T-helper 9 cell (primary cell): ENCODE results near the gene METTL2B.
"Not testable (repeated sequence)": the region's sequence is repeated elsewhere in the genome, so short reads cannot be mapped to it uniquely, and the experiment has no call there.

Source experiments
- DNase-seq: peaks from one replicate; pipeline ENCODE4 v3.0.0-alpha.2; 2020

The METTL2B gene

DNA sequence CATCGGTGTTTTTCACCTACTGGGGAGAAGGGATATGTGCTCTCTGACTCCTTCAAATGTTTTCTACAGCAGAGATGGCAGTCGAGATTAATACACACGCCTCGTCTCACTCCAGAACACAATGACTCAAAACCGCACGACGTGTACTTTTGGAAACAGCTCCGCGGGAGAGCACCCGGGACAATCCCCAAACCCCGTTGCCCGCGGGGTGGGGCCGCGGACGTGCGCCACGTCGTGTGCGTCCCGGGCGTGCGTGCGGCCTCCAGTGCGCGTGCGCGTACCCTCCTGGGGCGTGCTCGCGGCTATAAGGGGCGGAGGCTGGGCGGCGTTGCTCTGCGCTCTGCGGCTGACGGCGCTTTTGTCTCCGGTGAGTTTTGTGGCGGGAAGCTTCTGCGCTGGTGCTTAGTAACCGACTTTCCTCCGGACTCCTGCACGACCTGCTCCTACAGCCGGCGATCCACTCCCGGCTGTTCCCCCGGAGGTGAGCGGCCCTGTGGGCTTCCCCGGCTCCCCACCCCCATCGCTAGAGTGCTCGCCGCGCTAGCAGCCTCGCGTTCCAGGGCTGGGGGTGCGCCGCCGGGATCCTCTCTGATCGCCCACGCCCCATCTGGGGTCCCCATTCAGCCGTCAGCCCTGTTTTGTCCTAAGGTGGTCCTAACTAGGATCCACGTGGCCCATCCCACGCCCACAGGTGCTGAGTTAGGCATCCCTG is 20.8 kb upstream of the METTL2B start, which contains the start of gene HILPDA:
TSS of gene HILPDA (plus strand) at position 336 of the 712 bp plus-strand sequence. CDS start 1,391 bp downstream, outside the sequence.
- DNase-seq, result peak; percentile 87

DNA sequence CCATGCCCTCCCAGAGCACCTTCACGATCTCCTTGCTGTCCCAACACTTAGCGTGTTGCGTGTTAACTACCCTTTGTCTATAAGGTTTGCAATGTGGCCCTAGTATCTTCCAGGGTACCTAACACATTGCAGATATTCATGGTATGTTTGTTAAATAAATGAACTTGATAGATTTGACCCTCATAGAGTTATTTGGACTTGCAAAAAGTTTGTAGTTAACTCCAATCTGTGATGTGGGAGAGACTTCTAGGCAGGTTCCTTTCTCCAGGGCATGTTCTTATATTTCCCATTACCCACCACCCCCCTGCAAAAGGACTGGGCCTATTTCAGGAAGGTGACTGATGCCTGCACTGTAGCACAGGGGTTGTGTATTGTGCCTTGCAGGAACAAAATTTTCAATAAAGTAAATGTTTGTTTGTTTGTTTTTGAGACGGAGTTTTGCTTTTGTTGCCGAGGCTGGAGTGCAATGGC is 20.3 kb upstream of the METTL2B start:
- DNase-seq, result no peak

DNA sequence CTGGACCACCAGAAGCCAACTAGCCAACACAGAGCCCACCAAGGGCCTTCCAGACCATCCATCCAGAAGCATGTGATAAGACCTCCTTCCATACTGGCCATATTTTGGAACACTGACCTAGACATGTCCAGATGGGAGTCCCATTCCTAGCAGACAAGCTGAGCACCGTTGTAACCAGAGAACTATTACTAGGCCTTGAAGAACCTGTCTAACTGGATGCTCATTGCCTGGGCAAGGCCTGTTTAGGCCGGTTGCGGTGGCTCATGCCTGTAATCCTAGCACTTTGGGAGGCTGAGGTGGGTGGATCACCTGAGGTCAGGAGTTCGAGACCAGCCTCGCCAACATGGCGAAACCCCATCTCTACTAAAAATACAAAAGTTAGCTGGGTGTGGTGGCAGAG is 19.2 kb upstream of the METTL2B start:
- DNase-seq, result not testable (repeated sequence)

DNA sequence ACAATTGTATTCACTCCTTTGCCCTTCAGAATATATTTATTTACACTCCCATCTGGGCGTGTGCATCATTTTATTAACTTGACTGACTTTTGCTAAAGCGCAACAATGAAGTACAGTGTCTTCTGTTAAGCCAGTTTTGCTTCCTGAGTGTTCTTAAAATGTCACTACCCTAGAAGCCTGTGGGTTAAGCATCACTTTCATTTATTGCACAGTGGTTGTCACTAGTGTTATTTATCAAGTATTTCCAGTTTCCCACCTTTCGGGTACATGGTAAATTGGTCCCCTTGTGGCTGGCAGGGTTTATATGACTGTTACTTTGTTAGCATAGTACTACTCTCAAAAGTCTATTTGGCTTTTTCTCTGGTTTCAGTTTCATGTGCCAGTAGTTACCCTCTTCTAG is 17.6 kb upstream of the METTL2B start:
- DNase-seq, result no peak

GRCh38 chr7:128459394-128459878 is 17.1 kb upstream of the METTL2B start:
- peak; percentile 48 for DNase-seq

DNA sequence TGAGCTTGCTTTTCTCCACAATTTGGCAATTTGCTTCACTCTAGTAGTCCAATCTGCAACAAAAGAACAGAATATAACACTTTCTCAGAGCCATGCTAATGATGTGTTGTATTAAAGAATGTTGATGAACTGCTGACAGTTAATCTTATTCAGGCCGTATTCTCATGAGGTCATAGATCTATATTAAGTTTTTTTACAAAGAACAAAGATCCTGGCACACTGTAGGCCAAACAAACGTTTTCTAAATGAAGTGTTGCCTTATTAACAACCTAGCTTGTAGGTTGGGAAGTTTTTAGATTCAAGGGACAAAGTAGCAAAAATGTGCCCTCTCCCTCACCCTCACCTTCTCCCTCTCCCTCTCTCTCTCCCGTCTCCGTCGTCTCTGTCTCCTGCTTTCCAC is 14.1 kb upstream of the METTL2B start:
- no peak for DNase-seq

- not testable (repeated sequence) for DNase-seq
These were observed 13.2 kb upstream of the METTL2B start for GRCh38 chr7:128463345-128463744.

GRCh38 chr7:128463933-128464332 is 12.6 kb upstream of the METTL2B start:
- not testable (repeated sequence) for DNase-seq

- DNase-seq, result not testable (repeated sequence)
These were observed 9.7 kb upstream of the METTL2B start for GRCh38 chr7:128466871-128467270.

GRCh38 chr7:128477336-128477690 is 765 bp downstream of the METTL2B start:
- not testable (repeated sequence) for DNase-seq

- not testable (repeated sequence) for DNase-seq
These were observed 2.5 kb downstream of the METTL2B start for GRCh38 chr7:128479082-128479481.

DNA sequence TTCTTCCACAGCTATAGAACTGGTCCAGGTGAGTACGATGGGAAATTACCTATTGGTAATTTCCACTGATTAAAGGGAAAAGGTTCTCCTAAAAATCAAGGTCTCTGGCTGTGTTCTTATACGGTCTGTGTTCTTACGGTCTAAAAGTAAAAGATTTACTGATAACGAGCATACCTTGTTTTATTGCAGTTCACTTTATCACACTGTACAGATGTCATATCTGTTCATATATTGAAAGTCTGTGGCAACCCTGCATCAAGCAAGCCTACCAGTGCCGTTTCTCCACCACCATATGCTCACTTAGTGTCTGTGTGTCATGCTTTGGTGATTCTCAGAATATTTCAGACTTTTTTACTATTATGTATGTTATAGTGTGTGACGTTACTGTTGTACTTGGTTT is 11.6 kb downstream of the METTL2B start:
- DNase-seq, result not testable (repeated sequence)

DNA sequence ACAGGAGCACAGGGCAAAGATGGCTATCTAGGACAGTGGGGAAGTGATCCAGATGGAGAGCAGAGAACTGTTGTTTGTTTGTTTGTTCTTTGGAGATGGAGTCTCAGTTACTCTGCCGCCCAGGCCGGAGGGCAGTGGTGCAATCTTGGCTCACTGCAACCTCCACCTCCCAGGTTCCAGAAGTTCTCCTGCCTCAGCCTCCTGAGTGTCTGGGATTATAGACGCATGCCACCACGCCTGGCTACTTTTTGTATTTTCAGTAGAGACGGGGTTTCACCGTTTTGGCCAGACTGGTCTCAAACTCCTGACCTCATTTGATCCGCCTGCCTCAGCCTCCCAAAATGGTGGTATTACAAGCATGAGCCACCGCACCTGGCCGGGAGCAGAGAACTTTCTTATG is 20.9 kb downstream of the METTL2B start:
- DNase-seq, result no peak

- DNase-seq, result not testable (repeated sequence)
These were observed 28.9 kb downstream of the METTL2B start for GRCh38 chr7:128505416-128505815.

GRCh38 chr7:128506819-128507218 is 30.3 kb downstream of the METTL2B start:
- DNase-seq, result not testable (repeated sequence)

DNA sequence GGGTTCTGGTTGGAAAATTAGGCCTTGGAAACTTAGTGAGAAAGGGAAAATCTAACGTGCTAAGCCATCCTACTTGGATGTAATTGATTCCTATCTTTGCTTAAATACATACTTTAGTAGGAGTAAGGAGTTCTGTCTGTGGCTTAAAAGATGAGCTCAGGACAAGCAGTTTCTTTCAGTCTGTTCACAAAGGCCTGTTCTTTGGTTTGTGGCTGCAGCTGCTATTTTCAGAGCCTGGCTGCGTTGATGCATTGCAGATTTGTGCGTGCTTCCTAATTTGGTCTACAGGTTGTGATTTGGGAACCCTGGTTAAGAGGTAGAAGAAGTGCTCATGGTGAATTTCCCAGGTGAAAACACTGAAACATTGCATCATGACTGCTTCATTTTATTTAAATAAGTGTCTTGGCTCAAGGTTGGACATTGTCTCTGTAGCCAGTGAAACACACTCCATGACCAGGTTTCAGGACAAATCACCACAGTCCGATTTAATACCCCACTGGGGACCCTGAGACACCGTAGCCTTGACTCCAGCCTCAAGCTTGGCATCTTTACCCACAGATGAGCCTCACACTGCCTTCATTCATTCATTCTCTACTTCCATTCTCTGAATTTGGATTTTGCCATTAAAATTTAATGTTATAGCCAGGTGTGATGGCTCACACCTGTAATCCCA is 30.9 kb downstream of the METTL2B start:
- not testable (repeated sequence) for DNase-seq

DNA sequence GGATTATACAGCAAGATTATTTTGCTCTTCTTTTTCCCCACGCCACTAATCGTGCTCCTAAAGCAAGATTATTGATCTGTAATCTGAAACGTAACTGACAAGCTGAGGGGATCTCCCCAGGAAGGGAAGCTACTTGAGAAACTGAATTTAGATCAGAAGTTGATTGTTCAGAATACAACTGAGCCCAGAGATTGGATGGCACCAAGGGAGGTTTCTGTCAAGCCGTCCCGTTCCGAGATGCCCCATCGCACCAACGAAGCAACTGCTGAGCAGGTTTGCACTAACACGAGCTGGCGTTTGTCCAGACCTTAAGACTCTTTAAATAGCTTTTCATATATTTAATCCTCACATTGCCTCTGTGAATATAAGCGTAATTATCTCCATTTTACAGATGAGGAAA is 35.1 kb downstream of the METTL2B start:
- DNase-seq, result not testable (repeated sequence)

- DNase-seq, result not testable (repeated sequence)
These were observed 38.7 kb downstream of the METTL2B start for GRCh38 chr7:128515232-128515631.

GRCh38 chr7:128517023-128517422 is 40.5 kb downstream of the METTL2B start:
- not testable (repeated sequence) for DNase-seq

DNA sequence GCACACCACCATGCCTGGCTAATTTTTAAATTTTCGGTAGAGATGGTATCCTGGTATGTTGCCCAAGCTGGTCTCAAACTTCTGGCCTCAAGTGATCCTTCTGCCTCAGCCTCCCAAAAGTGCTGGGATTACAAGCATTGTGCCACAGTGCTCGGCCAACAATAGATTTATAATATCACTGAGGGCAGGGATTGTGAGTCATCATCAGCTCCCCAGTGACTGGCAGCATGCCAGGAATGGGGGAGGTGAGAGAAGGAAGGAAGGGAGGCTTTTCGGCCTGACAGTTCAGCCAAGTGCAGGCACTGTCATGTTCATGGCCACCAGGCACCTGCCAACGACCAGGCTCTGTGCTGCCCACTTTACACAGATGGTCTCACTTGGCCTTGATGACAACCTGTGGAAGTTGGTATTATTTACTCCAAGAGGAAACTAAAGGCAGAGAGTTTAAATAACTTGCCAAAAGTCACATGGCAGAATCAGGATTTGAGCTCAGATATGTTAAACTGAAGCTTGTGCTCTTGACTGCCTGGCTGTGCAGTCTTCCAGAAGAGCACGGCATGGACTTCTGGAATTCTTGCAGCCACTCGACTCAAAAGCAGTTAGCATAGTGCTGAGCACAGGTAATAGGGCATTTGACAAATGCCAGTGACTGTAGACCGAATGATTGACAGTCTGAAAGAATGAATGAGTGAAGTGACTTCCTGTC is 46.8 kb downstream of the METTL2B start:
- peak; percentile 78 for DNase-seq

- not testable (repeated sequence) for DNase-seq
These were observed 47.5 kb downstream of the METTL2B start for GRCh38 chr7:128523932-128524524.

- DNase-seq, result not testable (repeated sequence)
These were observed 49.0 kb downstream of the METTL2B start for GRCh38 chr7:128525584-128525983.

GRCh38 chr7:128526062-128526466 is 49.5 kb downstream of the METTL2B start:
- not testable (repeated sequence) for DNase-seq
